Activated T-helper 17 cell treated with anti-CD3 and anti-CD28 coated beads, Interleukin-2, amount 50 U/mL, for 72 hours (primary cell): ENCODE results near the gene PKIG. TPM values are rescaled to one million over a fixed set of nuclear protein-coding genes. Genes with fewer than 3 reads are reported as not detected.

Source experiments
- ATAC-seq: fragments of 150-1000 bp; cut with Tn5 transposase; replicated peaks from 2 replicates; pipeline ENCODE4 v1.10.0; 2021; ENCODE audit warnings: mild to moderate bottlenecking, moderate library complexity
- H3K27ac Mint-ChIP-seq: one replicate; pipeline ENCODE4 v1.8.0; 2022; ENCODE audit warnings: mixed read lengths
- H3K27me3 Mint-ChIP-seq: one replicate; pipeline ENCODE4 v1.8.0; 2022; ENCODE audit warnings: mixed read lengths
- H3K36me3 Mint-ChIP-seq: one replicate; pipeline ENCODE4 v1.8.0; 2022; ENCODE audit warnings: low read depth, mild to moderate bottlenecking, mixed read lengths
- H3K4me1 Mint-ChIP-seq: one replicate; pipeline ENCODE4 v1.8.0; 2022; ENCODE audit warnings: mixed read lengths
- H3K4me3 Mint-ChIP-seq: one replicate; pipeline ENCODE4 v1.8.0; 2022; ENCODE audit warnings: mild to moderate bottlenecking, mixed read lengths
- H3K9me3 Mint-ChIP-seq: one replicate; pipeline ENCODE4 v1.8.0; 2022; ENCODE audit warnings: mixed read lengths
- total RNA-seq, 2 donors: library from RNA; stranded (reverse); gene quantifications; one replicate each; pipeline ENCODE4 v1.2.3, GENCODE V29; 2022

The PKIG gene
- 10 to 100 TPM in 1 of 2 donors, 1 to 10 TPM in 1; 4.4 to 11.9 TPM for total RNA-seq

DNA sequence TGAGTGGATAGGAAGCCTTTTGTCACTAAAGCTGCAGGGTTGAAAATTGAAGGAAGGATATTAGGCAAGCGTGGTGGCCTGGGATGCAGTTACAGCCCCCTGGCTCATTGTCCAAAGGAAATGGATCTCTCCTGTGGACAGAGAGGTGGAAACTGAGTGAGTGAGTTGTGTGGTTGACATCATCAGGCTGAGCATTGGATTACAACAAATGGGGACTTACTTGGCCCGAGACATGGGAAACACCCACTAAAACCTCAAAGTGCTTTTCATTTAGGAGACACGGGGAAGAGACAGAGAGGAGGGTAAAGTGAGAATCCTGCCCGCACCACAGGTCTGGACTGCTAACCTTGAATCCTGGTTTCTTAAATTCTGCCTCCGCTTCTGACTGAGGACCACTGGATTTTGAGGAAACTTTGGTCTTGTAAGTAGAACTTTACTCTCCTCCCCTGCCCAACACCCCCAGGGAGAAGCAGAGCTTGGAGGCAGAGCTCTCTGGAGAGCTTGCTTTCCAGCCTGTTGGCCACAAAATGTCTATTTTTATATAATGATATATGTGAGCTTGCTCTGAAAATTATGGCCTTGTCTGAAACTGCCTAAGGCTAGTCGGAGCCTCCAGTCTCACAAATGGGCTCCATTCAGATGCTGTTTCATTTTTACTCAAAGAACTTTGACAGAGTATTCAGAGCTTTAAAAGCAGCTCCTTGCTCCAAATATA lies at the start of gene PKIG:
Gene PKIG, plus strand, starts transcription at position 269 of the 715 bp plus-strand sequence. CDS start 31,978 bp downstream, outside the sequence.
- no peaks in the 10 kb centered on the region for H3K9me3 Mint-ChIP-seq
- no peak for ATAC-seq

DNA sequence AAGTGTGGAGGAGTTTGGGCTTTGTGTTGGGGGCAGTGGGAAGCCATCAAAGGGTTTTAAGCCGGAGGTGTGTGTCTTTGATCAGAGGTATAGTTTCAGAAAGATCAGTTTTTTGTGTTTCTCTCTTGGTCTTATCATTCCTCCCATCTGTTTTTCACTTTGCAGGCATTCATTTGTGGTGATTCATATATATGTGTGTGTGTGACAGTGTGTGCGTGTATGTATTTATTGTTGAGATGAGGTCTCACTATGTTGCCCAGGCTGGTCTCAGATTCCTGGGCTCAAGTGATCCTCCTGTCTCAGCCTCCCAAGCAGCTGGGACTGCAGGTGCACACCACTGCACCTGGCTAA lies 49.4 kb upstream of the PKIG start:
- peak; percentile 69 for ATAC-seq
- Mint-ChIP-seq H3K4me3 (no peak overlapping the region), H3K9me3 (no peaks in the 10 kb centered on the region), H3K36me3 (no peaks in the 10 kb centered on the region), H3K27ac (no peak overlapping the region), H3K4me1 (no peaks in the 10 kb centered on the region), H3K27me3 (no peaks in the 10 kb centered on the region)

More for the DNA sequence above, at the start of gene PKIG:
- H3K36me3 Mint-ChIP-seq, result no peaks in the 10 kb centered on the region
- H3K27ac Mint-ChIP-seq, result peak within 1 kb of the TSS; percentile 88
- peak within 1 kb of the TSS; percentile 58 for H3K4me3 Mint-ChIP-seq
- H3K27me3 Mint-ChIP-seq, result peaks cover 13% of the 10 kb centered on the region
- peaks cover 28% of the 10 kb centered on the region for H3K4me1 Mint-ChIP-seq

DNA sequence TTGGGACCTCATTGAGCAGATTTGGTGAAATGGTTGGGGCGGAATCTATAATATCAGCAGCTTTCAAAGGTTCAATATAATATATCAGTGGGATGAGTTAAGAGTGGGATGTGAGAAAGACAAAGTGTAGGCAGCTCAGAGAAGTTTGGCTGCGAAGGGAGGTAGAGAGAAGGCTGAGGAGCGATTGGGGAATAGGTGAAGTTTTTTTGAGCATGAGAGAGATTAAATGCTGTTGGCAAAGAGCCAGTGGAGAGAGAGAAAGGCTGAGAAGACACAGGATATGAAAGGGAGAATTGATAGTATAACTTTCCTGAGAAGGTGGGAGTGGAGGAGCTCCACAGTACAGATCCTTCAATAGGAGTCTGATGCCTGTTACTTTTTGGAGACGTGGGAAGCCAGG lies 48.5 kb upstream of the PKIG start:
- Mint-ChIP-seq H3K27ac (no peak overlapping the region), H3K4me3 (no peak overlapping the region), H3K4me1 (no peaks in the 10 kb centered on the region), H3K36me3 (no peaks in the 10 kb centered on the region), H3K27me3 (no peaks in the 10 kb centered on the region), H3K9me3 (no peaks in the 10 kb centered on the region)
- no peak for ATAC-seq

GRCh38 chr20:44536175-44536574 lies 46.2 kb upstream of the PKIG start:
- H3K4me1 Mint-ChIP-seq, result no peaks in the 10 kb centered on the region
- H3K4me3 Mint-ChIP-seq, result no peak overlapping the region
- H3K9me3 Mint-ChIP-seq, result no peaks in the 10 kb centered on the region
- no peaks in the 10 kb centered on the region for H3K27me3 Mint-ChIP-seq
- no peak overlapping the region for H3K27ac Mint-ChIP-seq
- H3K36me3 Mint-ChIP-seq, result no peaks in the 10 kb centered on the region
- no peak for ATAC-seq

GRCh38 chr20:44537993-44538392 lies 44.4 kb upstream of the PKIG start:
- no peaks in the 10 kb centered on the region for H3K9me3 Mint-ChIP-seq
- no peak overlapping the region for H3K4me3 Mint-ChIP-seq
- H3K36me3 Mint-ChIP-seq, result no peaks in the 10 kb centered on the region
- ATAC-seq, result no peak
- no peaks in the 10 kb centered on the region for H3K27me3 Mint-ChIP-seq
- no peaks in the 10 kb centered on the region for H3K4me1 Mint-ChIP-seq
- H3K27ac Mint-ChIP-seq, result no peak overlapping the region

- H3K36me3 Mint-ChIP-seq, result no peaks in the 10 kb centered on the region
- no peaks in the 10 kb centered on the region for H3K4me1 Mint-ChIP-seq
- no peaks in the 10 kb centered on the region for H3K27me3 Mint-ChIP-seq
- ATAC-seq, result no peak
- no peak overlapping the region for H3K4me3 Mint-ChIP-seq
- no peak overlapping the region for H3K27ac Mint-ChIP-seq
- H3K9me3 Mint-ChIP-seq, result no peaks in the 10 kb centered on the region
These were observed 41.5 kb upstream of the PKIG start for GRCh38 chr20:44540834-44541233.

DNA sequence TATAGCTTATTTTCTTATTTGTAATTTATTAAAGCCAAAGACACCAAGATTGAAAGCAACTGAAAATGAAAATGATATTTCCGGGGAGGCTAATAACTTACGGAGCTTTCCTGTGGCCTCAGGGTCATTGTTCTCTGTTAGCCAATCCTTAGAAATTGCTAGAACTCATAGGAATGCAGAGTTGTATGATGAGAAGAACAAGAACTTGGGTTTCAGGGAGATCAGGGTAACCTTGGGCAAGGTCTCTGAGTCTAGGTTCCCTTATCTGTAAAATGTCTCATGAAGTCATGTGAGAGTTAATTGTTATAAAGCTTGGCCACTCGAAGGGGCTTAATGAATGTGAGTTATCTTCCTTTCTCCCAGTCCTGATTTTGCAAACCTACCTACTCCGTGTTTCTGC lies 40.4 kb upstream of the PKIG start:
- no peaks in the 10 kb centered on the region for H3K4me1 Mint-ChIP-seq
- H3K27me3 Mint-ChIP-seq, result no peaks in the 10 kb centered on the region
- H3K27ac Mint-ChIP-seq, result no peak overlapping the region
- no peak for ATAC-seq
- no peak overlapping the region for H3K4me3 Mint-ChIP-seq
- no peaks in the 10 kb centered on the region for H3K9me3 Mint-ChIP-seq
- no peaks in the 10 kb centered on the region for H3K36me3 Mint-ChIP-seq

DNA sequence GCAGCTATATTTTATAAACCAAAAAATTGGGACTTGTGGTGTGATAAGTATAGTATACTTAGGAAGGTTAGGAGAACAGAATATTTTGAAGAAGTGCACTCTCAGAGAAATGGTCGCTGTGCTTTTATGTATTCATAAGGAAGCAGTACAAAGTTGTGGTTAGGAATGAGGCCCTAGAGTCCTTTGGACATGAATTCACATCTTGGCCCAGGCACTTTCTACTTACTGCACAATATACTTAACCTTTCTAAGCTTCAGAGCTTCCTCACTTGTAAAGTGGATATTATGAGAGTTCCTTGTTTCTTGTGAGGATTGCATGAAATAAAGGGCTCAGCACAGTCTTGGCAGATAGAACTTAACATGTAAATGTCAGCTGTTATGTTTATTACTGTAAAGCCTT lies 39.5 kb upstream of the PKIG start:
- ATAC-seq, result no peak
- Mint-ChIP-seq H3K4me1 (no peaks in the 10 kb centered on the region), H3K9me3 (no peaks in the 10 kb centered on the region), H3K4me3 (no peak overlapping the region), H3K27ac (no peak overlapping the region), H3K27me3 (no peaks in the 10 kb centered on the region), H3K36me3 (no peaks in the 10 kb centered on the region)

- Mint-ChIP-seq H3K9me3 (no peaks in the 10 kb centered on the region), H3K4me3 (no peak overlapping the region), H3K27ac (no peak overlapping the region), H3K4me1 (no peaks in the 10 kb centered on the region), H3K27me3 (no peaks in the 10 kb centered on the region), H3K36me3 (no peaks in the 10 kb centered on the region)
- ATAC-seq, result no peak
These were observed 39.0 kb upstream of the PKIG start for GRCh38 chr20:44543358-44543757.

- Mint-ChIP-seq H3K4me1 (no peaks in the 10 kb centered on the region), H3K27ac (no peak overlapping the region), H3K27me3 (no peaks in the 10 kb centered on the region), H3K36me3 (no peaks in the 10 kb centered on the region), H3K4me3 (no peak overlapping the region), H3K9me3 (no peaks in the 10 kb centered on the region)
- ATAC-seq, result no peak
These were observed 38.1 kb upstream of the PKIG start for GRCh38 chr20:44544263-44544662.

DNA sequence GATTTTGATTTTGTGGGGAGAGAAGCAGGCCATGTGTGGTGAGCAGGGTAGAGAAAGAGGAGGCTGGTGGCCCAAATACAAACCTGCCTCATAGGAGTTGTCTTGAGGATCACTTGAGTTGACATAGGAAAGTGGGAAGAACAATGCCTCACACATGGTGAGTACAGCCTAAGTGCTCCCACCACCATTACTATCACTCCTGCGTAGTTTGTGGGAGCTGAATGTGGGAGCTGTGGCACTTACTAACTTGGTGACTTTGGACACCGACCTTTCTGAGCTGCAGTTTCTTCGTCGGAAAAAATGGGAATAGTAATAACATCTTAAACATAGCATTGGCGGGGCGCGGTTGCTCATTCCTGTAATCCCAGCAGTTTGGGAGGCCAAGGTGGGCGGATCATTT lies 35.0 kb upstream of the PKIG start:
- H3K4me3 Mint-ChIP-seq, result no peak overlapping the region
- H3K27ac Mint-ChIP-seq, result no peak overlapping the region
- ATAC-seq, result no peak
- H3K9me3 Mint-ChIP-seq, result no peaks in the 10 kb centered on the region
- H3K36me3 Mint-ChIP-seq, result no peaks in the 10 kb centered on the region
- no peaks in the 10 kb centered on the region for H3K4me1 Mint-ChIP-seq
- H3K27me3 Mint-ChIP-seq, result no peaks in the 10 kb centered on the region

DNA sequence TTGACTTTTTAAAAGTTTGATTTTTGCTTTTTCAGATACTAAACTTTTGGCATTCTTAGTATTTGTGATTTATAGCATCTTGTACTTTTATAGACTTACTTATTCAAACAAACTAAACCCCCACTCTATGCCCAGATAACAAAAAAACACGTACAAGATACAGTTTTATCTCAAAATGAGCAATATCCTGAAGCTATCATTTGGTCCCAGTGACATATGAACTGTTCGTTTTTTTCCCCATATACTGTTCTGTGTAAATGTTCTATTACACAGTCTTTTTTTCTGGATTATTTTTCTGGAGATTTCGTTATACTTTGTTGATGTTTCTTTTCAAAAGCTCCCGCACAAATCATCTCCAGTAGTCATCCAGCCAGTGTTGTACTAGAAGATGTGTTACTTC lies 33.3 kb upstream of the PKIG start:
- Mint-ChIP-seq H3K9me3 (no peaks in the 10 kb centered on the region), H3K4me3 (no peak overlapping the region), H3K36me3 (no peaks in the 10 kb centered on the region), H3K27ac (no peak overlapping the region), H3K4me1 (peaks cover 14% of the 10 kb centered on the region), H3K27me3 (no peaks in the 10 kb centered on the region)
- no peak for ATAC-seq

DNA sequence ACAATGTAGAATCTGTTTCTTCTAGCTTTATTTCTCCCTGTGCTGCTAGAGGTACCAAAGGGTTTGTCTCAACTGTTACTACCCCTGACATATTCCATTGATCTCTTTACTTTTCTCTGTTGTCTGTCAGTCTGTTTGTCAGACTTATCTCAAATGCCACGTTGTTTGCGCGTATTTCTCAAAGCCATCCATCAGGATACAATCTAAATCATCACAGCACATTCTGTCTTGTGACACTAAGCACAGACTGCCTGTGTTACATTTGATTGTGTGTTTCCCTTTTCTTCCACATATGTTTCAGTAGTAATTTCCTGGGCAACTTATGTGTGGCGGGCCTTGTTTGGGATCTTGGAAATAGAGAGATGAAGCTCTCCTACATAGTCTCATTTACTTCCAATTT lies 30.3 kb upstream of the PKIG start:
- no peak for ATAC-seq
- H3K27ac Mint-ChIP-seq, result peak overlapping the region; percentile 73
- H3K4me1 Mint-ChIP-seq, result peaks cover 14% of the 10 kb centered on the region
- H3K4me3 Mint-ChIP-seq, result no peak overlapping the region
- H3K27me3 Mint-ChIP-seq, result no peaks in the 10 kb centered on the region
- H3K36me3 Mint-ChIP-seq, result no peaks in the 10 kb centered on the region
- no peaks in the 10 kb centered on the region for H3K9me3 Mint-ChIP-seq

DNA sequence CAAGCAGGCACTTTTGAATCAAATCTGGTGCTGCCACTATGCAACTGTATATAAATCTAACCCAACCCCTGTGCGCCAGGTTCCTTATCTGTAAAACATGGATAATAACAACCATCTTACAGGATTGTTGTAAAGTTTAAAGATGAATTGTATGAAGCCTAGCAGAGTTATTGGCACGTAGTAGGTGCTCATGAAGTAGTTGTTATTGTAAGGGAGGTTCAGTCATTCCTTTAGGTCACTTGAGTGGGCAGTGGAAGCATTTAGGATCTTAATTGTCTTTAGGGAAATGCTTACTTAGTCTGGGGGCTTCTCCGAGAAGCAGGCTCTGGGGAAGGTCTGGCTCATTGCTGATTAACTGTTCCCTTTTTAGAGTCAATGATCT lies 29.8 kb upstream of the PKIG start:
- H3K4me3 Mint-ChIP-seq, result peak overlapping the region; percentile 34
- H3K9me3 Mint-ChIP-seq, result no peaks in the 10 kb centered on the region
- no peak for ATAC-seq
- H3K27ac Mint-ChIP-seq, result peak overlapping the region; percentile 73
- H3K4me1 Mint-ChIP-seq, result peaks cover 14% of the 10 kb centered on the region
- no peaks in the 10 kb centered on the region for H3K27me3 Mint-ChIP-seq
- no peaks in the 10 kb centered on the region for H3K36me3 Mint-ChIP-seq

DNA sequence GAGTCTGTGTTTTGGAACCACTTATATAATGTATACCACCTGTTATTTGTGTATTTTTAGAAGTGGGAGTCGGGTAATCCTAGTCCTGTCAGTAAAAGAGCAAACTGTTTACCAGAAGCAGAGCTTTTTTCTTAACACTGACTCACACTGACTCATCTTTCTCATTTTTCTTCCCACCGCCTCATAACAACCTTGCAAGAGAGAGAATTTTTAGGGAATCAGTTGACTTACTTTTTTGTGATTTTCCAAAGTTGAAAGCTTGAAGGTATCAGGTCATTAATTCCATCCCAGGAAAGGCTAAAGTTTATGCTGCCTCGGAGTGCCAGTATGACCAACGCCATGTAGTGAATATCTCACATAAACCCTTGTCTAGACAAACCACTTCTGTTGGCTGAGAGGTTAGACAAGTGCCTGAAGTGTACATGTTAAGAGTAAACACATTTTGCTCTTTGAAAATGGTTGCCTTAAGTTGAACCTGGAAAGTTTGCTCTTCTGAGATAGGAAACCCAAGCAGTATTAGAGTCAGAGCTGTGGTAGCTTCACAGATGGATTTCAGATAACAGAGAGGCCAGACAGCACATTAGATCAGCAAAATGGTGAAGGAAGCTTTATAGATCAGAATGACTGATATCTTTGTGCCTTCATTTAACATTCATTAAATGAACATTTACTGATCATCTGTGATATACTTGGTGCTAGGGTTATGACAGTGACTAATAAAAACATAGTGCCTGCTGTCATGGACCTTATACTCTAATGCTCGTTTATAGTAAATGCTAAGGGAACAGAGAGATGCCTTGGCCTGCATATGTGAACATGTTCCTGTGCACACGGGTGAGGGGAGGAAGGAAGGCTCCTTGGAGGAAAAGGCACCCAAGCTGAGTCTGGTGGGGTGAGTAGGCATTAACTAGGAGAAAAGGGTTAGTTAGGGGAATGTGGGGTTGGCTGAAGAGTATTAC lies 29.1 kb upstream of the PKIG start:
- H3K4me3 Mint-ChIP-seq, result peak overlapping the region; percentile 34
- H3K9me3 Mint-ChIP-seq, result no peaks in the 10 kb centered on the region
- peak; percentile 87 for ATAC-seq
- H3K27me3 Mint-ChIP-seq, result no peaks in the 10 kb centered on the region
- no peaks in the 10 kb centered on the region for H3K36me3 Mint-ChIP-seq
- H3K27ac Mint-ChIP-seq, result peak overlapping the region; percentile 73
- H3K4me1 Mint-ChIP-seq, result peaks cover 14% of the 10 kb centered on the region
